Endodermal cell (in vitro differentiated cells): ENCODE data around the gene ZNF677. TPM values are rescaled to one million over a fixed set of nuclear protein-coding genes. Genes with fewer than 3 reads are reported as not detected.
"Not testable (repeated sequence)": the region's sequence is repeated elsewhere in the genome, so short reads cannot be mapped to it uniquely, and the experiment has no call there.

ENCODE experiments used
- DNase-seq: peaks from one replicate; pipeline ENCODE4 v3.0.0-alpha.2; 2017
- H3K27ac ChIP-seq: 2 replicates; pipeline ENCODE4 v1.5.1; 2013; ENCODE audit warnings: mild to moderate bottlenecking, low read depth, low read length, moderate library complexity
- H3K27me3 ChIP-seq: 2 replicates; pipeline ENCODE4 v1.6.1; 2013; ENCODE audit warnings: mild to moderate bottlenecking, low read length, moderate library complexity; ENCODE audit not compliant: insufficient read depth, control insufficient read depth, poor library complexity, severe bottlenecking
- H3K36me3 ChIP-seq: 2 replicates; pipeline ENCODE4 v1.7.0; 2013; ENCODE audit warnings: mild to moderate bottlenecking, low read length, moderate library complexity; ENCODE audit not compliant: control insufficient read depth, insufficient read depth
- H3K4me1 ChIP-seq: one replicate; pipeline ENCODE4 v1.7.0; 2013; ENCODE audit warnings: low read length; ENCODE audit not compliant: control insufficient read depth, insufficient read depth
- H3K4me3 ChIP-seq: 2 replicates; pipeline ENCODE4 v1.5.1; 2013; ENCODE audit warnings: mild to moderate bottlenecking, low read length, moderate library complexity
- H3K9ac ChIP-seq: 2 replicates; pipeline ENCODE4 v1.6.1; 2013; ENCODE audit warnings: mild to moderate bottlenecking, low read length, moderate library complexity; ENCODE audit not compliant: poor library complexity, severe bottlenecking; ENCODE audit errors: extremely low read depth
- H3K9me3 ChIP-seq: 2 replicates; pipeline ENCODE4 v1.6.1; 2013; ENCODE audit warnings: mild to moderate bottlenecking, low read length, moderate library complexity; ENCODE audit not compliant: control insufficient read depth
- H3K27ac Mint-ChIP-seq: 2 replicates; pipeline ENCODE4 v1.8.0; 2020; ENCODE audit warnings: mixed read lengths
- H3K27me3 Mint-ChIP-seq: 2 replicates; pipeline ENCODE4 v1.8.0; 2021; ENCODE audit warnings: mild to moderate bottlenecking, mixed read lengths; ENCODE audit not compliant: insufficient read depth
- H3K36me3 Mint-ChIP-seq: 2 replicates; pipeline ENCODE4 v1.8.0; 2020; ENCODE audit warnings: low read depth, mixed read lengths
- H3K4me1 Mint-ChIP-seq: 2 replicates; pipeline ENCODE4 v1.8.0; 2020; ENCODE audit warnings: mixed read lengths
- H3K4me3 Mint-ChIP-seq: 2 replicates; pipeline ENCODE4 v1.8.0; 2020; ENCODE audit warnings: mild to moderate bottlenecking, moderate library complexity, mixed read lengths
- H3K9me3 Mint-ChIP-seq: 2 replicates; pipeline ENCODE4 v1.8.0; 2020; ENCODE audit warnings: mild to moderate bottlenecking, mixed read lengths
- WGBS, 2 experiments: methylation state at CpG; one replicate each; pipeline versions ENCODE4 v1.1.5 to v1.1.7; 2013; ENCODE audit warnings: missing lambda C conversion rate in 2 of 2, mixed read lengths in 1 of 2; ENCODE audit not compliant: insufficient coverage in 1 of 2, insufficient read length in 1 of 2; 5-methylcytosine and 5-hydroxymethylcytosine counted together
- total RNA-seq, 2 donors: library from RNA; stranded (reverse); fragmentation: NEBNext Ultra II Directional in 1 of 2; extraction: Animal tissue kit (Norgen Biotek cat#: 25700) in 1 of 2; gene quantifications; 2 replicates in 1 of 2; 3 replicates in 1 of 2; pipeline ENCODE4 v1.2.1, GENCODE V29; 2021
- TF ChIP-seq, protein P1 (sequence below): fragments of 200-600 bp; sonication (generic); conservative IDR thresholded peaks from 2 replicates; pipeline ENCODE4 v1.5.0; 2021; ENCODE audit warnings: antibody characterized with exemption, mild to moderate bottlenecking

ZNF677 gene
- total RNA-seq, 2 donors from 2014 or later, result 35.6 to 56.5 TPM

DNA sequence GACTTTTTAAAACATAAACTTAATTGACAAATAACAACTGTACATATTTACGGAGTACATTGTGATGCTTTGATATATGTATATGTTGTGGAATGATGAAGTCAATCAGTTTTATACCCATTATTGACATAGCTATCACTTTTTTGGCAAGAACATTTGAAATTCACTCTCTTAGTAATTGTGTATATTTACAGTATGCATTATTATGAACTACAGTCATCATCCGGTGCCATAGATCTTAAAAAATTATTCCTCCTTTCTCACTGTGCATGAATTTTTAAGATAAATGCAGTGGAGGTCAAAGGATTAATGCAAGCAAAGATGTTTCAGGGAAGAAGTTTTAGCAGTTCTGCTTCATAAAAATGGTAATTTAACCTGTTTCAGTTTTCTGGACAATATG, 20.8 kb upstream of the ZNF677 start:
- H3K36me3 ChIP-seq, result no peaks in the 10 kb centered on the region
- Mint-ChIP-seq H3K9me3 (peaks cover 21% of the 10 kb centered on the region), H3K36me3 (no peaks in the 10 kb centered on the region), H3K4me3 (no peak overlapping the region), H3K4me1 (no peaks in the 10 kb centered on the region), H3K27ac (no peak overlapping the region), H3K27me3 (peaks cover 23% of the 10 kb centered on the region)
- H3K4me3 ChIP-seq, result no peak overlapping the region
- peaks cover 11% of the 10 kb centered on the region for H3K9me3 ChIP-seq
- H3K27me3 ChIP-seq, result no peaks in the 10 kb centered on the region
- H3K9ac ChIP-seq, result no peak overlapping the region
- WGBS, 2 experiments, result 100% methylated on average over 1 of the region's 2 CpGs; no CpG with 5 or more reads in 1 of the 2 experiments
- DNase-seq, result no peak
- TF ChIP-seq, protein P1, sequence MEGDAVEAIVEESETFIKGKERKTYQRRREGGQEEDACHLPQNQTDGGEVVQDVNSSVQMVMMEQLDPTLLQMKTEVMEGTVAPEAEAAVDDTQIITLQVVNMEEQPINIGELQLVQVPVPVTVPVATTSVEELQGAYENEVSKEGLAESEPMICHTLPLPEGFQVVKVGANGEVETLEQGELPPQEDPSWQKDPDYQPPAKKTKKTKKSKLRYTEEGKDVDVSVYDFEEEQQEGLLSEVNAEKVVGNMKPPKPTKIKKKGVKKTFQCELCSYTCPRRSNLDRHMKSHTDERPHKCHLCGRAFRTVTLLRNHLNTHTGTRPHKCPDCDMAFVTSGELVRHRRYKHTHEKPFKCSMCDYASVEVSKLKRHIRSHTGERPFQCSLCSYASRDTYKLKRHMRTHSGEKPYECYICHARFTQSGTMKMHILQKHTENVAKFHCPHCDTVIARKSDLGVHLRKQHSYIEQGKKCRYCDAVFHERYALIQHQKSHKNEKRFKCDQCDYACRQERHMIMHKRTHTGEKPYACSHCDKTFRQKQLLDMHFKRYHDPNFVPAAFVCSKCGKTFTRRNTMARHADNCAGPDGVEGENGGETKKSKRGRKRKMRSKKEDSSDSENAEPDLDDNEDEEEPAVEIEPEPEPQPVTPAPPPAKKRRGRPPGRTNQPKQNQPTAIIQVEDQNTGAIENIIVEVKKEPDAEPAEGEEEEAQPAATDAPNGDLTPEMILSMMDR, result no peak
- no peak overlapping the region for H3K27ac ChIP-seq
- no peaks in the 10 kb centered on the region for H3K4me1 ChIP-seq

DNA sequence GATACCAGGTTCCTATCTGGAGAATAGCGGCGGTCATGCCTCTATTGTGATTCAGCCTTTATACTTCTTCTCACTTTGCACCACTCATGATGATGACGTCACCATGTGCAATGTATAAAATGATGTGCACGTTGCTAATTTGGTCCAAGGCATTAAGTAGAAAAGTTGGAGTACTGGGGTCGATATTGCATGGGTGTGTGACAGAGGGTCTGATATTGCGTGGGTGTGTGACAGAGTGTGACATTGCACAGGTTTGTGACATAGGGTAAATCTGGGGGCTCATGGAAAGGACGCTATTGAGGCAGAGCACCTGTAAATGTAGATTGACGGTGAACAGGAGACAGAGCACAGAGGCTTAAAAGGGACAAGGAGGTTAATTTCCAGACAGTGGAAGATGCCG, 17.4 kb upstream of the ZNF677 start:
- Histone ChIP-seq H3K4me1 (no peaks in the 10 kb centered on the region), H3K36me3 (no peaks in the 10 kb centered on the region), H3K9ac (no peak overlapping the region), H3K27ac (no peak overlapping the region), H3K4me3 (no peak overlapping the region), H3K27me3 (no peaks in the 10 kb centered on the region), H3K9me3 (peaks cover 17% of the 10 kb centered on the region)
- 72 to 84% methylated on average over 5 to 9 of the region's 9 CpGs for WGBS, 2 experiments
- Mint-ChIP-seq H3K27ac (no peak overlapping the region), H3K9me3 (peaks cover 32% of the 10 kb centered on the region), H3K4me1 (no peaks in the 10 kb centered on the region), H3K4me3 (no peak overlapping the region), H3K27me3 (peaks cover 20% of the 10 kb centered on the region), H3K36me3 (no peaks in the 10 kb centered on the region)
- DNase-seq, result no peak
- TF ChIP-seq, protein P1, result no peak

GRCh38 chr19:53269861-53270260, 15.2 kb upstream of the ZNF677 start:
- H3K4me1 Mint-ChIP-seq, DNase-seq, H3K4me1 ChIP-seq, H3K27ac Mint-ChIP-seq, H3K4me3 Mint-ChIP-seq, H3K36me3 ChIP-seq, H3K27me3 ChIP-seq, H3K36me3 Mint-ChIP-seq, H3K27ac ChIP-seq, H3K9ac ChIP-seq, H3K4me3 ChIP-seq: not testable (repeated sequence)
- peaks cover 26% of the 10 kb centered on the region for H3K9me3 ChIP-seq
- WGBS, 2 experiments, result 90 to 95% methylated on average over 8 to 24 of the region's 27 CpGs
- Mint-ChIP-seq H3K9me3 (peaks cover 39% of the 10 kb centered on the region), H3K27me3 (peaks cover 18% of the 10 kb centered on the region)

DNA sequence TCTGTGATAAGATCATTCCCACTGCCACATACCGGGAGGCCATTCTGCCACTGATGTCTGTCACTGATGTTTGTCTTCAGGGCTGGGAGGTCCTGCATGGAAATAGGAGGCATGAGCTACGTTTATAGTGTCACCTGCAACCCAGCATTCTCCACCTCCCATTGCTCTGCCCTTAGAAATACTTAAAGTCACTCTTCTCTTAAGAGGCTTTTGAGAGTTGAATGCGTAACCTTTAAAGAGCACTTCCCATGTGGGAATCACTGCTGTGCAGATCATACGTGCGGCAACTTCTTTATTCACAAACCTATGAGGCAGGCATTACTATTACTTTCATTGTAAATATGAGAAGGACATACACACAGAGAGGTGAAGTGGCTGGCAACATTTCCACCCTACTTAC, 12.9 kb upstream of the ZNF677 start, which contains the start of gene VN1R4:
TSS of gene VN1R4 (minus strand) at position 101 of the 400 bp plus-strand sequence. CDS start at position 43, 58 bp downstream.
- 100% methylated on average over 3 of the region's 5 CpGs; no CpG with 5 or more reads in 1 of the 2 experiments for WGBS, 2 experiments
- peaks cover 41% of the 10 kb centered on the region for H3K9me3 Mint-ChIP-seq
- DNase-seq, H3K27me3 Mint-ChIP-seq, H3K4me3 ChIP-seq, H3K4me3 Mint-ChIP-seq, H3K9ac ChIP-seq, H3K4me1 ChIP-seq, H3K27me3 ChIP-seq, H3K36me3 ChIP-seq, H3K27ac ChIP-seq, H3K36me3 Mint-ChIP-seq, H3K27ac Mint-ChIP-seq, H3K4me1 Mint-ChIP-seq: not testable (repeated sequence)
- peaks cover 41% of the 10 kb centered on the region for H3K9me3 ChIP-seq
